Stimulated activated CD4-positive, alpha-beta T cell treated with anti-CD3 and anti-CD28 coated beads, Interleukin-15, amount 100 ng/mL, for 24 hours (primary cell): ENCODE data around the gene NOS1.

Experiments used
- DNase-seq: peaks from one replicate; pipeline ENCODE4 v3.0.0-alpha.2; 2020

The NOS1 gene

GRCh38 chr12:117165342-117165741, 196.1 kb downstream of the NOS1 start:
- DNase-seq, result no peak

GRCh38 chr12:117162633-117163032, 198.8 kb downstream of the NOS1 start:
- no peak for DNase-seq

- DNase-seq, result no peak
Measured at GRCh38 chr12:117162167-117162539, 199.3 kb downstream of the NOS1 start.

- DNase-seq, result no peak
Measured at GRCh38 chr12:117161460-117162166, 199.8 kb downstream of the NOS1 start.

GRCh38 chr12:117159674-117160073, 201.8 kb downstream of the NOS1 start:
- no peak for DNase-seq

GRCh38 chr12:117158911-117159553, 202.4 kb downstream of the NOS1 start:
- DNase-seq, result no peak
